Ectodermal cell (in vitro differentiated cells): ENCODE measurements around the gene WDR62. TPM values are rescaled to one million over a fixed set of nuclear protein-coding genes. Genes with fewer than 3 reads are reported as not detected.

ENCODE experiments used
- H3K27ac ChIP-seq: 2 replicates; pipeline ENCODE4 v1.7.0; 2013; ENCODE audit warnings: mild to moderate bottlenecking, low read depth, low read length; ENCODE audit not compliant: insufficient read depth, poor library complexity, severe bottlenecking
- H3K27me3 ChIP-seq: 2 replicates; pipeline ENCODE4 v1.7.0; 2013; ENCODE audit warnings: mild to moderate bottlenecking, low read length; ENCODE audit not compliant: insufficient read depth, control insufficient read depth, poor library complexity, severe bottlenecking
- H3K36me3 ChIP-seq: one replicate; pipeline ENCODE4 v1.7.0; 2013; ENCODE audit warnings: low read length; ENCODE audit not compliant: control insufficient read depth, insufficient read depth
- H3K4me1 ChIP-seq: one replicate; pipeline ENCODE4 v1.7.0; 2013; ENCODE audit warnings: low read length; ENCODE audit not compliant: control insufficient read depth, insufficient read depth
- H3K4me3 ChIP-seq: 2 replicates; pipeline ENCODE4 v1.7.0; 2013; ENCODE audit warnings: low read depth, low read length, control low read depth; ENCODE audit not compliant: insufficient read depth
- H3K9me3 ChIP-seq: 2 replicates; pipeline ENCODE4 v1.7.0; 2013; ENCODE audit warnings: mild to moderate bottlenecking, low read length, moderate library complexity; ENCODE audit not compliant: control insufficient read depth
- WGBS, 2 experiments: methylation state at CpG; one replicate each; pipeline ENCODE4 v1.1.7; 2013; ENCODE audit warnings: missing lambda C conversion rate in 2 of 2; 5-methylcytosine and 5-hydroxymethylcytosine counted together
- polyA plus RNA-seq, 4 experiments: library from polyadenylated mRNA; stranded (reverse); fragments of 50-300 nt; gene quantifications; one replicate each; pipeline ENCODE4 v1.2.3, GENCODE V29; 2013

The WDR62 gene
- 29.3 TPM for polyA plus RNA-seq (2013, experiment 1 of 4)
- polyA plus RNA-seq (2013, experiment 2 of 4) = 28.7 TPM
- polyA plus RNA-seq (2013, experiment 3 of 4) = 19.8 TPM
- 20.5 TPM for polyA plus RNA-seq (2013, experiment 4 of 4)

DNA sequence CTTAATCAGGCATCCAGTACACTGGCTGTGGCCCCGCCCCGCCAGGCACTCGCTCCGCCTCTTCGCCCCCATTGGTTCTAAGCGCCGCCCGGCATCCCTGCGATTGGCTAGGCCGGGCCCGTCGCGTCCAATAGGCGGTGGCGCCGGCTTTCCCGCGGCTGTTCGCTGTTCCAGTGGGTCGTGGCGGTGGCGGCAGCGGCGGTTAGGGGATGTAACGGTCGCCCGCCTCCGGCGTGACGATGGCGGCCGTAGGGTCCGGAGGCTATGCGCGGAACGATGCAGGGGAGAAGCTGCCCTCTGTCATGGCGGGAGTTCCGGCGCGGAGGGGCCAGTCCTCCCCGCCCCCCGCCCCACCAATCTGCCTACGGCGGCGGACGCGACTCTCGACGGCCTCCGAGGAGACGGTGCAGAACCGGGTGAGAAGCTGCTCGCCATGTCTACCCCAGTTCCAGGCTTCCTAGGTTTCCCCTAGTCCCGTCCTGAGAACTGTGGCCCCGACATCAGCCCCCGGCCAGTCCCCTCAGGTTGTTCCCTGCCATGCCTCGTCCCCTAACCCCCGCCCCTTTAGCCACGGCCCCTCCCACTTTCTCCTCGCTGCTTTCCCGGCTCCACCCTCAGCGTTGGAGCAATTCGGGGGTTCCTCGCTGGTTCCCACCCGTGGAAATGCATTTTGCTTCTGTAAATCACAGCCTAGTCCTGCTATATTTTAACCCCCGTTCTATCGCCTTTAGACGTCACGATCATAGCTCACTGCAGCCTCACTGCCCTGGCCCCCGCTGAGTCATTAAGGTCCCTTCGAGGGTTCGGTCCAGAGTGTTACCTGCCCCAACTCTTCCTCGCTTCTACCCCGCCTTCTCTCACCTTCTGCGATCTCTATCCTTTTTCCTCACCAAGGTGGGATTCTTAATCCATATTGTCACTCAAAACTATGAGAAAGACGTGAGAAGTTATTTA lies at the start of gene WDR62:
WDR62 (plus strand) TSS at position 165 of the 954 bp plus-strand sequence; CDS start at position 240, 75 bp downstream.
- Histone ChIP-seq H3K36me3 (peaks cover 6% of the 10 kb centered on the region), H3K4me1 (peaks cover 4% of the 10 kb centered on the region), H3K27me3 (no peaks in the 10 kb centered on the region), H3K27ac (peak within 1 kb of the TSS; percentile 93), H3K4me3 (peak within 1 kb of the TSS; percentile 70), H3K9me3 (no peaks in the 10 kb centered on the region)
- WGBS, 2 experiments = 1% methylated on average over 76 of the region's 76 CpGs

DNA sequence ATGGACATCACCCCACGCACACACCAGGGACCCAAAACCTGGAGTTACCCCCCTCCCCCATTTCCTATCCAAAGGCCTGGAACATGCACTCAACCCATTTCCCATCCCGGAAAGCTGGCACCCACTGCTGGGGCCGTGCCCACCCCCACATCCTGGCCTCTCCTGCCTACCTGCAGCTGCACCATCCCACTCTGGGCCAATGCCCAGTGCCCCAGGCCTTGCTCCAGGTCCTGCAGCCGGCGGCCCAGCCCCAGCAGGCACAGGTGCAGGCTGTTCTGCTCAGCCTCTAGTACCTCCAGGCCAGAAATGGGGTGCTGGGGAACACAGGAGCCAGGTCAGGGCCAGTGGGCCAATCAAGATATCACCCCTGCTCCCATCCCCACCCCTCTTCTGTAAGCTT lies 47.7 kb upstream of the WDR62 start:
- Histone ChIP-seq H3K27ac (no peak overlapping the region), H3K4me3 (no peak overlapping the region), H3K4me1 (peaks cover 6% of the 10 kb centered on the region), H3K27me3 (no peaks in the 10 kb centered on the region), H3K36me3 (no peaks in the 10 kb centered on the region), H3K9me3 (no peaks in the 10 kb centered on the region)
- WGBS, 2 experiments = 91 to 94% methylated on average over 5 of the region's 5 CpGs

- Histone ChIP-seq H3K9me3 (no peaks in the 10 kb centered on the region), H3K36me3 (no peaks in the 10 kb centered on the region), H3K27ac (no peak within 1 kb of the TSS), H3K4me3 (peak within 1 kb of the TSS; percentile 37), H3K27me3 (no peaks in the 10 kb centered on the region), H3K4me1 (peaks cover 6% of the 10 kb centered on the region)
- 44 to 54% methylated on average over 19 of the region's 19 CpGs for WGBS, 2 experiments
These were observed 46.2 kb upstream of the WDR62 start, which contains the start of gene SYNE4 for GRCh38 chr19:36008336-36008978. TSS of gene SYNE4 (minus strand) at chr19:36008813. CDS start at chr19:36008681, 132 bp downstream.

DNA sequence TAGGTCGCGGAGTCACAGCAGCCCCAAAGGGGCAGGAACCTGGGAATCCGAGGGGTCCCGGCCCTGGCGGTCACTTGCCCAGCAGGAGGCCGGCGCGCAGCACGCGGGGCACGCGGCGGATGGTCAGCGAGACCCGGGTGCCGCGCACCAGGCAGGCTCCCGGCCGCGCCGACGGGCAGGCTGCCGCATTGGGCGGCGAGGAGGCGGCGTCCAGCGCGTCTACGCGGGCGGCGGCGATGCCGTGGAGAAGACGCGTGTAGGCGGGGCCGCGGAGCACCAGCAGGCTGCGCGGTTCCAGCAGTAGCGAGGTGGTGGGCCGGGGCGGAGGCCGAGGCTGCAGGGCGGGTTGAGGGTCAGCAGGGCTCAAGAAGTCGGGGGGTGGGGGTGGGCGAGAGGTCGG lies 45.5 kb upstream of the WDR62 start:
- peaks cover 6% of the 10 kb centered on the region for H3K4me1 ChIP-seq
- H3K9me3 ChIP-seq = no peaks in the 10 kb centered on the region
- H3K36me3 ChIP-seq = no peaks in the 10 kb centered on the region
- no peaks in the 10 kb centered on the region for H3K27me3 ChIP-seq
- H3K27ac ChIP-seq = no peak overlapping the region
- peak overlapping the region; percentile 37 for H3K4me3 ChIP-seq
- WGBS, 2 experiments = 2 to 3% methylated on average over 50 of the region's 50 CpGs

- 60 to 64% methylated on average over 15 of the region's 15 CpGs for WGBS, 2 experiments
- Histone ChIP-seq H3K36me3 (no peaks in the 10 kb centered on the region), H3K27ac (no peak overlapping the region), H3K27me3 (no peaks in the 10 kb centered on the region), H3K4me3 (peak overlapping the region; percentile 37), H3K9me3 (no peaks in the 10 kb centered on the region), H3K4me1 (peaks cover 6% of the 10 kb centered on the region)
These were observed 44.9 kb upstream of the WDR62 start for GRCh38 chr19:36009633-36010379.

- Histone ChIP-seq H3K36me3 (no peaks in the 10 kb centered on the region), H3K27ac (no peak overlapping the region)
- WGBS, 2 experiments = 92 to 95% methylated on average over 11 of the region's 11 CpGs
These were observed 44.3 kb upstream of the WDR62 start for GRCh38 chr19:36010402-36010801.

GRCh38 chr19:36013280-36014011 lies 41.3 kb upstream of the WDR62 start:
- Histone ChIP-seq H3K27ac (no peak overlapping the region), H3K9me3 (no peaks in the 10 kb centered on the region), H3K27me3 (no peaks in the 10 kb centered on the region), H3K36me3 (peaks cover 8% of the 10 kb centered on the region), H3K4me3 (peak overlapping the region; percentile 60), H3K4me1 (peaks cover 6% of the 10 kb centered on the region)
- 34 to 39% methylated on average over 15 of the region's 15 CpGs for WGBS, 2 experiments

More at GRCh38 chr19:36010402-36010801, 44.3 kb upstream of the WDR62 start:
- no peaks in the 10 kb centered on the region for H3K27me3 ChIP-seq
- H3K4me3 ChIP-seq = no peak overlapping the region
- no peaks in the 10 kb centered on the region for H3K9me3 ChIP-seq
- H3K4me1 ChIP-seq = peaks cover 6% of the 10 kb centered on the region

GRCh38 chr19:36014012-36014924 lies 40.4 kb upstream of the WDR62 start, which contains the start of gene ALKBH6:
TSS of gene ALKBH6 (minus strand) at chr19:36014213. CDS start at chr19:36013397, 816 bp downstream.
- Histone ChIP-seq H3K27me3 (no peaks in the 10 kb centered on the region), H3K4me1 (peaks cover 6% of the 10 kb centered on the region), H3K4me3 (peak within 1 kb of the TSS; percentile 60), H3K27ac (no peak within 1 kb of the TSS), H3K36me3 (peaks cover 15% of the 10 kb centered on the region), H3K9me3 (no peaks in the 10 kb centered on the region)
- WGBS, 2 experiments = 2 to 3% methylated on average over 42 of the region's 42 CpGs
